ENCODE results near the gene CYTH3.
"Not testable (repeated sequence)": the region's sequence is repeated elsewhere in the genome, so short reads cannot be mapped to it uniquely, and the experiment has no call there.

The CYTH3 gene

GRCh38 chr7:6153646-6154541, 118.5 kb downstream of the CYTH3 start:
- Histone ChIP-seq H3K4me1 (ENCODE audit: control insufficient read depth, insufficient read depth, low read length) (no peaks in the 10 kb centered on the region), H3K27me3 (ENCODE audit: control insufficient read depth, insufficient read depth, low read length) (no peaks in the 10 kb centered on the region), H3K9ac (ENCODE audit: low read length) (no peak overlapping the region), H3K36me3 (ENCODE audit: control insufficient read depth, insufficient read depth, low read length) (peaks cover 47% of the 10 kb centered on the region), H3K4me3 (ENCODE audit: low read length) (no peak overlapping the region), H3K27ac (ENCODE audit: low read depth, low read length) (no peak overlapping the region)

DNA sequence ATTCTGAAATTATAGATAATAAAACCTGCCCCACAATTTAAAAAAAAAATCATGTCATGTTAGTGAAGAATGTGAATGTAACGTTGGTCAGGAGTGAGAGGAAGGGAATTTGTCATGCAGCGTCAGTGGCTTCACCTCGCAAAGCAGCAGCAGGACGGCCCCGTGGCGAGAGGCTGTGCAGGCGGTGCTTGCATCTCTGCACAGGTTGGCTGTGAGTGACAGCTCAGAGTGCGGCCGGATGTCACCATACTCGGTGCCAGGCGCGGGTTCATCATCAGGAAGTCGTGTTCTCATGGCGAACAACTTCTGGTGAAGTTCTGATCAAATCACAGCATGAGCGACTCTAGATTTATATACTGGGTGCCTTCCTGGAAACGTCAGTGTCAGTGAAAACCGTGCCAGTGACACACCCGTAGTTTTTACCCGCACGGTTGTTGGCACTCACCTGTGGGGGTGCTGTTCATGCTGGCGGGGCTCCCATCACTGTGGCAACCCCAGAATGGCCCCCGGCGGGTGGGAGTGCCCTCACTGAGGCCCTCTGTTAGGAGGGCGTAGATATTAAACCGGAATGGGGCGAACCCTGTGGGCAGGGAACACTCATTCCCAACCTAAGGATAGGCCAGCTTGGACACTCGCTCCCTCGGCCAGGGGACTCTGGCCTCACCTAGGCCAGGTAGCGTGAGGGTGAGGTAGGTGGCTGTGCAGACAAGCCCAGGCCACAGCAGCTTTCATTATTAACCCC, 120.3 kb downstream of the CYTH3 start:
- Histone ChIP-seq H3K9ac (ENCODE audit: low read length) (no peak overlapping the region), H3K27me3 (ENCODE audit: control insufficient read depth, insufficient read depth, low read length) (no peaks in the 10 kb centered on the region), H3K4me1 (ENCODE audit: control insufficient read depth, insufficient read depth, low read length) (no peaks in the 10 kb centered on the region), H3K27ac (ENCODE audit: low read depth, low read length) (no peak overlapping the region), H3K36me3 (ENCODE audit: control insufficient read depth, insufficient read depth, low read length) (peaks cover 44% of the 10 kb centered on the region), H3K4me3 (ENCODE audit: low read length) (no peak overlapping the region)

DNA sequence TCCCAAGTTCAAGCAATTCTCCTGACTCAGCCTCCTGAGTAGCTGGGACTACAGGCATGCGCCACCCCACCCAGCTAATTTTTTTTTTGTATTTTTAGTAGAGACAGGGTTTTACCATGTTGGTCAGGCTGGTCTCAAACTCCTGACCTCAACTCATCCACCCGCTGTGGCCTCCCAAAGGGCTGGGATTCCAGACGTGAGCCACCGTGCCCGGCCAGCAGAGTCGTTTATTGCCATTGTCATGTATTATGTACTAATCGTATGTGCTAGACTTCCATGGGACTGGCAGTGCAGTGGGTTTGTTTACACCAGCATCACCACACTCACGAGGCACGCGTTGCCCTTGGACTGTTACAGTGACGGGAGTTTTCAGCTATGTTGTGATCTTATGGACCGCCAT, 120.9 kb downstream of the CYTH3 start:
- peaks cover 42% of the 10 kb centered on the region for H3K36me3 ChIP-seq (ENCODE audit: control insufficient read depth, insufficient read depth, low read length)
- H3K9ac ChIP-seq (ENCODE audit: low read length), result not testable (repeated sequence)

DNA sequence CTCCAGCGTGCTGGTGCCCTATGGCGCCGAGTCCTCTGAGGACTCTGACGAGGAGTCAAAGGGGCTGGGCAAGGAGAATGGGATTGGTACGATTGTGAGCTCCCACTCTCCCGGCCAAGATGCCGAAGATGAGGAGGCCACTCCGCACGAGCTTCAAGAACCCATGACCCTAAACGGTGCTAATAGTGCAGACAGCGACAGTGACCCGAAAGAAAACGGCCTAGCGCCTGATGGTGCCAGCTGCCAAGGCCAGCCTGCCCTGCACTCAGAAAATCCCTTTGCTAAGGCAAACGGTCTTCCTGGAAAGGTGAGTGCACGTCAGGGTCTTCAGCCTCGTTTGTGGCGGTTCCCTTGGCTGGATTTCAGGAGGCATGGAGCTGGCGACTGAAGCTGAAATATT, 122.4 kb downstream of the CYTH3 start:
- Histone ChIP-seq H3K27ac (ENCODE audit: low read depth, low read length) (no peak overlapping the region), H3K4me1 (ENCODE audit: control insufficient read depth, insufficient read depth, low read length) (no peaks in the 10 kb centered on the region), H3K27me3 (ENCODE audit: control insufficient read depth, insufficient read depth, low read length) (no peaks in the 10 kb centered on the region), H3K9ac (ENCODE audit: low read length) (no peak overlapping the region), H3K36me3 (ENCODE audit: control insufficient read depth, insufficient read depth, low read length) (peaks cover 45% of the 10 kb centered on the region), H3K4me3 (ENCODE audit: low read length) (no peak overlapping the region)

More for the DNA sequence above, 120.9 kb downstream of the CYTH3 start:
- not testable (repeated sequence) for H3K27ac ChIP-seq (ENCODE audit: low read depth, low read length); H3K27me3 ChIP-seq (ENCODE audit: control insufficient read depth, insufficient read depth, low read length); H3K4me1 ChIP-seq (ENCODE audit: control insufficient read depth, insufficient read depth, low read length); H3K4me3 ChIP-seq (ENCODE audit: low read length)

- no peaks in the 10 kb centered on the region for H3K27me3 ChIP-seq (ENCODE audit: control insufficient read depth, insufficient read depth, low read length)
- H3K4me3 ChIP-seq (ENCODE audit: low read length), result no peak overlapping the region
- H3K36me3 ChIP-seq (ENCODE audit: control insufficient read depth, insufficient read depth, low read length), result peaks cover 40% of the 10 kb centered on the region
- H3K27ac ChIP-seq (ENCODE audit: low read depth, low read length), result peak overlapping the region; percentile 68
- no peak overlapping the region for H3K9ac ChIP-seq (ENCODE audit: low read length)
- H3K4me1 ChIP-seq (ENCODE audit: control insufficient read depth, insufficient read depth, low read length), result no peaks in the 10 kb centered on the region
Observed at GRCh38 chr7:6148724-6149360, 123.6 kb downstream of the CYTH3 start.

DNA sequence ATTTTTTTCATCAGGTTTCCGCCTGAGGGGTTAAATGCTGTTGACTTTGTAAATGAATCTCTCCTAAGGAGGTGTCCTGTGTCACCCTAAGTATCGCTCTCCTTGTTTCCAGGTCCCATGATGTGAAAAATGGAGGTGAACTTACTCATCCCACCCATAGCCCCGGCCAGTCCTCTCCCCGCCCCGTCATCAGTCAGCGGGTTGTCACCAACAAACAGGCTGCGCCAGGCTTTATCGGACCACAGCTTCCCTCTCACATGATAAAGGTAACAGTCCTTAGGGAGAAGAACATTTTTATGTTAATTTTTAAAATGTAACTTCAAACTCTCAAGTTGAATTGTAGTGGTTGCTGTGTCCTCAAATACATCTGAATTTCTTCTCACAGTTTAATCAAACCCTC, 124.8 kb downstream of the CYTH3 start:
- no peaks in the 10 kb centered on the region for H3K4me1 ChIP-seq (ENCODE audit: control insufficient read depth, insufficient read depth, low read length)
- H3K27me3 ChIP-seq (ENCODE audit: control insufficient read depth, insufficient read depth, low read length), result no peaks in the 10 kb centered on the region
- H3K27ac ChIP-seq (ENCODE audit: low read depth, low read length), result no peak overlapping the region
- peaks cover 40% of the 10 kb centered on the region for H3K36me3 ChIP-seq (ENCODE audit: control insufficient read depth, insufficient read depth, low read length)
- no peak overlapping the region for H3K9ac ChIP-seq (ENCODE audit: low read length)
- H3K4me3 ChIP-seq (ENCODE audit: low read length), result no peak overlapping the region

DNA sequence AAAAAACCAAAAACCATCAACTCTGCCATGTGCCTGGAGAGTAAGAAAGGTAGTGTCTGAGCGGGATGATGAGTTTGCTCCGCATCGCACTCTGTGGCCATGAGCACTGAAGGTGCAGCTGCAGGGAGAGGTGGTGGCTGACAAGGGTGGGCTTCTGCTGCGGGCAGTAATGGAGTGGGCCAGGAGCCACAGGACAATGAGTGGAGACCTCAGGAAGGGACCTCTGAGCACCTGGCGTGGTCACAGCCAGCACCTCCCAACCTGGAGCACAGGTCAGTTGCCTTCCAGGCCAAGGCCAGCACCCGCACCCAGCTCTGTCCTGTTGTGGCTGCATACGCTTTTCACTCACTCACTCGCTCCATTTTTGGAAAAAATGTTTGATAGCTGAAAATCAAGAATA, 125.8 kb downstream of the CYTH3 start:
- H3K27ac ChIP-seq (ENCODE audit: low read depth, low read length), result no peak overlapping the region
- no peaks in the 10 kb centered on the region for H3K27me3 ChIP-seq (ENCODE audit: control insufficient read depth, insufficient read depth, low read length)
- H3K4me1 ChIP-seq (ENCODE audit: control insufficient read depth, insufficient read depth, low read length), result no peaks in the 10 kb centered on the region
- no peak overlapping the region for H3K4me3 ChIP-seq (ENCODE audit: low read length)
- H3K9ac ChIP-seq (ENCODE audit: low read length), result no peak overlapping the region
- H3K36me3 ChIP-seq (ENCODE audit: control insufficient read depth, insufficient read depth, low read length), result peaks cover 35% of the 10 kb centered on the region

DNA sequence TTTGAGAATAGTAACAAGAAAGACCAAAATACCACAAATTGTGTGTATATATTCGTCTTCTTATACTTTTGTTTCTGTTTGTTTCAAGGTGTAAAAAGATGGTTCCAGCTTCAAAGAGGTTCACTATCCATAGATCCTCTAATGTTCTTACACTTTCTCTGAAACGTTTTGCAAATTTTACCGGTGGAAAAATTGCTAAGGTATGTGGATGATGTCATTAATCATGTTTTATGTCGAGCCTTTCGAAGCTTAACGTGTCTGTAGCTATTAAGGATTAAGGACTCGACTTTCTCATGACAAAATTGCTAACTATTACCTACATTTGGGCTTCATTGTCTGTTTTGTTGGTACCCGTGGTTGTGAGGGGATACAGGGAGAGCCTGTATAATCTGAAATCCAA, 128.4 kb downstream of the CYTH3 start:
- peaks cover 20% of the 10 kb centered on the region for H3K36me3 ChIP-seq (ENCODE audit: control insufficient read depth, insufficient read depth, low read length)
- no peaks in the 10 kb centered on the region for H3K4me1 ChIP-seq (ENCODE audit: control insufficient read depth, insufficient read depth, low read length)
- H3K27ac ChIP-seq (ENCODE audit: low read depth, low read length), result no peak overlapping the region
- no peak overlapping the region for H3K9ac ChIP-seq (ENCODE audit: low read length)
- H3K27me3 ChIP-seq (ENCODE audit: control insufficient read depth, insufficient read depth, low read length), result no peaks in the 10 kb centered on the region
- H3K4me3 ChIP-seq (ENCODE audit: low read length), result no peak overlapping the region

DNA sequence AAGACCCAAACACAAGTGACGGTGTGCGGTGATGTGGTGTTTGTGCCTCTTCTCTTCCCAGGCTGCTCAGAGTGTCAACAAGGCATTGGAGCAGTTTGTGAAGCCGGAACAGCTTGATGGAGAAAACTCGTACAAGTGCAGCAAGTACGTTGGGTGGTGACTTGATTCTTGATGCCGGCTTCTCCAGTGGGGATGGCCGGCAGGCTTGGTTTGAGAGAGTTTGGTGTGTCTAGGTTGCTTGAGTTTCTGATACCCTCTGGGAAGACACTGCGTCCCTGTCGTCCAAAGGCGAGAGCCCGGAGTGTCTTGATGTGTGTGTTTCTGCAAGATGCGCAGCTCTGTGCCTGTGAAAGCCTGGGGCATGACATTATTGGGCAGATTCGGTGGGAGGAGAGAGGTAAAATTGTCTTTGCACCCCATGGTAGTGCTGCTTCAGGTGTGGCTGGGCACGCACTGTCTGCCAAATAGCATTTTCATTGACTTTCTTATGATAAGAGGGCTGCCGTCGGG, 129.5 kb downstream of the CYTH3 start:
- Histone ChIP-seq H3K4me1 (ENCODE audit: control insufficient read depth, insufficient read depth, low read length) (no peaks in the 10 kb centered on the region), H3K36me3 (ENCODE audit: control insufficient read depth, insufficient read depth, low read length) (peaks cover 18% of the 10 kb centered on the region), H3K27me3 (ENCODE audit: control insufficient read depth, insufficient read depth, low read length) (no peaks in the 10 kb centered on the region), H3K9ac (ENCODE audit: low read length) (no peak overlapping the region), H3K27ac (ENCODE audit: low read depth, low read length) (no peak overlapping the region), H3K4me3 (ENCODE audit: low read length) (no peak overlapping the region)

- no peak overlapping the region for H3K9ac ChIP-seq (ENCODE audit: low read length)
- H3K36me3 ChIP-seq (ENCODE audit: control insufficient read depth, insufficient read depth, low read length), result peaks cover 10% of the 10 kb centered on the region
- no peak overlapping the region for H3K4me3 ChIP-seq (ENCODE audit: low read length)
- H3K27ac ChIP-seq (ENCODE audit: low read depth, low read length), result no peak overlapping the region
- no peaks in the 10 kb centered on the region for H3K4me1 ChIP-seq (ENCODE audit: control insufficient read depth, insufficient read depth, low read length)
- H3K27me3 ChIP-seq (ENCODE audit: control insufficient read depth, insufficient read depth, low read length), result no peaks in the 10 kb centered on the region
Observed at GRCh38 chr7:6139189-6139996, 133.0 kb downstream of the CYTH3 start.

DNA sequence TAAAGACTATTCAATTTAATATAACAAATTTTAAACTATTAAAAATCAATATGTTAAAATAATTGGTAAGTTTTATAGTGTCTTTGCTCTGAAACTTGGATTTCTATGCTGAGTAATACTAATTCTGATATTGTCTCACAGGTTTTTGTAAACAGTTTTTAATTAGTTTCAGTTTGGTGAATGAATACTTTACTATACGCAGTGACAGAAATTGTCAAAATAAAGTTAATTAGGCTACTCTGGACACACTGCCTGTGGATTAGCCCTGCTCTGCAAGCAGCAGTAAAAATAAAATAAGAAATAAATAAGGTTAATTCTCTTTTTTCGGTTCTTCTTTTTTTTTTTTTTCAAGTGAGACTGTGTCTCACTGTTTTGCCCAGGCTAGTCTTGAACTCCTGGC, 135.9 kb downstream of the CYTH3 start:
- H3K27me3 ChIP-seq (ENCODE audit: control insufficient read depth, insufficient read depth, low read length), result no peaks in the 10 kb centered on the region
- peaks cover 8% of the 10 kb centered on the region for H3K36me3 ChIP-seq (ENCODE audit: control insufficient read depth, insufficient read depth, low read length)

GRCh38 chr7:6133249-6133648, 139.2 kb downstream of the CYTH3 start:
- H3K9ac ChIP-seq (ENCODE audit: low read length), result no peak overlapping the region
- no peaks in the 10 kb centered on the region for H3K4me1 ChIP-seq (ENCODE audit: control insufficient read depth, insufficient read depth, low read length)
- H3K27ac ChIP-seq (ENCODE audit: low read depth, low read length), result no peak overlapping the region
- H3K36me3 ChIP-seq (ENCODE audit: control insufficient read depth, insufficient read depth, low read length), result peaks cover 5% of the 10 kb centered on the region
- H3K27me3 ChIP-seq (ENCODE audit: control insufficient read depth, insufficient read depth, low read length), result no peaks in the 10 kb centered on the region
- no peak overlapping the region for H3K4me3 ChIP-seq (ENCODE audit: low read length)

More for the DNA sequence above, 135.9 kb downstream of the CYTH3 start:
- Histone ChIP-seq H3K9ac (ENCODE audit: low read length) (no peak overlapping the region), H3K27ac (ENCODE audit: low read depth, low read length) (no peak overlapping the region), H3K4me1 (ENCODE audit: control insufficient read depth, insufficient read depth, low read length) (no peaks in the 10 kb centered on the region), H3K4me3 (ENCODE audit: low read length) (no peak overlapping the region)
